OCI-LY3 (cell line): ENCODE measurements around the gene DAAM2.

Experiments used
- EZH2phosphoT487 ChIP-seq: fragments of 200-600 bp; shearing (Covaris generic); IDR thresholded peaks from 2 replicates; pipeline ENCODE4 v1.6.1; 2018; ENCODE audit warnings: antibody characterized with exemption, mixed run types, low read depth
- TF ChIP-seq, protein P1 (sequence below): fragments of 200-600, 300-600 bp; sonication (generic); IDR thresholded peaks from 2 replicates; pipeline ENCODE4 v1.5.1; 2014; ENCODE audit warnings: antibody characterized with exemption, low read length, low read depth

DNA sequence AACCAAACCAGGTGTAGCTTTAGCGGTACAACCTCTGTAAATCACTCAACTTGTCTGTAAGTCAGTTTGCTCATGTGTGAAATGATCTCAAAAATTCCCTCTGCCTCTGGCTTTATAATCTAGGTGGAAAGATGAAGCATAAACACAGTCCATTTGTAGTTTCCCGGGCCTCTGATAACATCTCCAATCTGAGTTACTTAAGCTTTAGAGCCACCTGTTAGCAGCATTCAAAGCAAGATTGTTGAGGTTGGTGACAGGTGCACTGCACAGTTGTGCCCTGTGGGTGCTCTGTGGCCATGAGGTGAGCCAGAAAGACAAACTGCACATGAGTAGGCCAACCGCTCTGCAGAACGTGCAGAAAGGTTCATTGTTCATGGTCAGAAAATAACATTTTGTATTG is 88.4 kb downstream of the DAAM2 start:
- TF ChIP-seq, protein P1, sequence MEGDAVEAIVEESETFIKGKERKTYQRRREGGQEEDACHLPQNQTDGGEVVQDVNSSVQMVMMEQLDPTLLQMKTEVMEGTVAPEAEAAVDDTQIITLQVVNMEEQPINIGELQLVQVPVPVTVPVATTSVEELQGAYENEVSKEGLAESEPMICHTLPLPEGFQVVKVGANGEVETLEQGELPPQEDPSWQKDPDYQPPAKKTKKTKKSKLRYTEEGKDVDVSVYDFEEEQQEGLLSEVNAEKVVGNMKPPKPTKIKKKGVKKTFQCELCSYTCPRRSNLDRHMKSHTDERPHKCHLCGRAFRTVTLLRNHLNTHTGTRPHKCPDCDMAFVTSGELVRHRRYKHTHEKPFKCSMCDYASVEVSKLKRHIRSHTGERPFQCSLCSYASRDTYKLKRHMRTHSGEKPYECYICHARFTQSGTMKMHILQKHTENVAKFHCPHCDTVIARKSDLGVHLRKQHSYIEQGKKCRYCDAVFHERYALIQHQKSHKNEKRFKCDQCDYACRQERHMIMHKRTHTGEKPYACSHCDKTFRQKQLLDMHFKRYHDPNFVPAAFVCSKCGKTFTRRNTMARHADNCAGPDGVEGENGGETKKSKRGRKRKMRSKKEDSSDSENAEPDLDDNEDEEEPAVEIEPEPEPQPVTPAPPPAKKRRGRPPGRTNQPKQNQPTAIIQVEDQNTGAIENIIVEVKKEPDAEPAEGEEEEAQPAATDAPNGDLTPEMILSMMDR: no peak
- no peak for TF ChIP-seq EZH2phosphoT487
